ENCODE data around the gene ASS1.

Gene ASS1

DNA sequence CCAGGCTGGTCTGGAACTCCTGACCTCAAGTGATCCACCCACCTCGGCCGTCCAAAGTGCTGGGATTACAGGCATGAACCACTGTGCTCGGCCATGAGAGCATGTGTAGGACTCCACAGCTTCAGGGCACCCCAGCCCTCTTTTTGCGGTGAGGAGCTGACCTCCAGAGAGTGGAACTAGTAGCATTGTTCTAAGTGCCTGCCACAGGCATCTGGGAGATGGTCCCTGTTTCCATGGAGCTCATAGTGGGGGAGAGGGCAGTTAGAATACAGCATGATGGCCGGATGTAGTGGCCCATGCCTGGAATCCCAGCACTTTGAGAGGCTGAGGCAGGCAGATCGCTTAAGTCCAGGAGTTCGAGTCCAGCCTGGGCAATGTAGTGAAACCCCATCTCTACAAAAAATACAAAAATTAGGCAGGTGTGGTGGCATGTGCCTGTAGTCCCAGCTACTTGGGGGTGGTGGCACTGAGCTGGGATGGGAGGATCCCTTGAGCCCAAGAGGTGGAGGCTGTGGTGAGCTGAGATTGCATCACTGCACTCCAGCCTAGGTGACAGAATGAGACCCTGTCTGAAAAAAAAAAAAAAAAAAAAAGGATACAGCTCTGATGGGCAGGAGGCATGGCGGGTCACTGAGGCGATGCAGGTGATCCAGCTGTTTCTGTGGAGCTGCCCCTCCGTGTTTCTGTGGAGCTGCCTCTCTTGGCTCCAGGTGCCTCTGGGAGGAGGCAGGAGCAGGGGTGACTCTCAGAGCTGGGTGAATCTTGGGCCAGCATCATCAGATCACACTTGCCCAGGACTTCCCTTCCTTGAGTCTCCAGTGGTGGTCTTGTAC, 4.2 kb downstream of the ASS1 start:
- H2AFZ ChIP-seq (ENCODE audit: low read length): no peak overlapping the region
- H3K9ac ChIP-seq (ENCODE audit: low read length): no peak overlapping the region
- H3F3A ChIP-seq (ENCODE audit: insufficient read depth, low read length): no peaks in the 10 kb centered on the region
- no peaks in the 10 kb centered on the region for H4K20me1 ChIP-seq (ENCODE audit: insufficient read depth, low read length)
- no peaks in the 10 kb centered on the region for H3K9me2 ChIP-seq (replicated peaks; ENCODE audit: insufficient read depth, low read length)
- H3K36me3 ChIP-seq (replicated peaks; ENCODE audit: insufficient read depth, low read length): no peaks in the 10 kb centered on the region
- TF ChIP-seq EZH2 (optimal IDR thresholded peaks at IDR 0.05; ENCODE audit: low read depth, low read length): no peak
- no peak overlapping the region for H3K4me2 ChIP-seq (ENCODE audit: low read depth, low read length)
- no peak overlapping the region for H3K27ac ChIP-seq (ENCODE audit: low read length)
- H3K79me2 ChIP-seq (ENCODE audit: low read length): no peaks in the 10 kb centered on the region
- DNase-seq: no peak
- peaks cover 19% of the 10 kb centered on the region for H3K4me1 ChIP-seq (ENCODE audit: low read length)
- H3K9me3 ChIP-seq (replicated peaks; ENCODE audit: insufficient read depth, low read length): no peaks in the 10 kb centered on the region
- no peak overlapping the region for H3K4me3 ChIP-seq (ENCODE audit: low read length)
- H3K27me3 ChIP-seq (replicated peaks; ENCODE audit: insufficient read depth, low read length): peaks cover 4% of the 10 kb centered on the region

DNA sequence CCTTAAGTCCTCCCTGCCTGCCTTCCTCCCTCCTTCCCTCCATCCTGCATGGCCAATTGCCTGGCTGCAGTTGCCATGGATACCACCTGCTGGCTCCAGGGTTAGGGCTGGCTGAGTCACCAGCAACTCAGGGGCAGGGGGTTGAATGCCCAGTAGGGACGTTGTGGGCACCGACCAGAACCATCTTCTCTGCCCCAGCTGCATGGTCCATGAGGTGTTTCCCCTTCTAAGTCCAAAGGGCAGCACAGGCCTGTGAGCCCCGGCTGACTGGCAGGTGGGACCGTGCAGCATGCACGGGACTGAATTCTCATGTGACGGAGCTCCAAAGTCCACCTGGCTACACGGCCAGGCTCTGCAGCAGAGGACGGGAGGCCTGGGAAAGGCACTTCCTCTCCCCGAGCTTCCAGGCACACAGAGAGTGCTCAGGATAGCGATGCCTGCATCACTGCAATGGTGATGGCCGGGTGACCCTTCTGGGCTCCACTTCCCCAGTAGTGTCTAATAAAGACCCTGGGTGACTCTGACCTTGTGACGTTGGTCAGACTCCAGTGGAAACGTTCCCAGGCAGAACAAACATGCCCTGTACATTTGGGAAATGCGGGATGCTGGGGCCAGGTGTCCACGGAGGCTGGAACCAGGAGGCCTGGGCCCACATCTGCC, 5.7 kb downstream of the ASS1 start:
- Histone ChIP-seq H3K9ac (ENCODE audit: low read length) (no peak overlapping the region), H3K4me2 (ENCODE audit: low read depth, low read length) (no peak overlapping the region), H3K9me2 (replicated peaks; ENCODE audit: insufficient read depth, low read length) (no peaks in the 10 kb centered on the region), H3K27me3 (replicated peaks; ENCODE audit: insufficient read depth, low read length) (peaks cover 4% of the 10 kb centered on the region; the same call in 1 of the 2 replicates), H3F3A (ENCODE audit: insufficient read depth, low read length) (no peaks in the 10 kb centered on the region), H3K27ac (ENCODE audit: low read length) (no peak overlapping the region), H4K20me1 (ENCODE audit: insufficient read depth, low read length) (no peaks in the 10 kb centered on the region), H2AFZ (ENCODE audit: low read length) (no peak overlapping the region), H3K79me2 (ENCODE audit: low read length) (no peaks in the 10 kb centered on the region), H3K4me3 (ENCODE audit: low read length) (no peak overlapping the region), H3K9me3 (replicated peaks; ENCODE audit: insufficient read depth, low read length) (no peaks in the 10 kb centered on the region), H3K36me3 (replicated peaks; ENCODE audit: insufficient read depth, low read length) (no peaks in the 10 kb centered on the region), H3K4me1 (ENCODE audit: low read length) (peaks cover 19% of the 10 kb centered on the region)
- TF ChIP-seq, protein P1, sequence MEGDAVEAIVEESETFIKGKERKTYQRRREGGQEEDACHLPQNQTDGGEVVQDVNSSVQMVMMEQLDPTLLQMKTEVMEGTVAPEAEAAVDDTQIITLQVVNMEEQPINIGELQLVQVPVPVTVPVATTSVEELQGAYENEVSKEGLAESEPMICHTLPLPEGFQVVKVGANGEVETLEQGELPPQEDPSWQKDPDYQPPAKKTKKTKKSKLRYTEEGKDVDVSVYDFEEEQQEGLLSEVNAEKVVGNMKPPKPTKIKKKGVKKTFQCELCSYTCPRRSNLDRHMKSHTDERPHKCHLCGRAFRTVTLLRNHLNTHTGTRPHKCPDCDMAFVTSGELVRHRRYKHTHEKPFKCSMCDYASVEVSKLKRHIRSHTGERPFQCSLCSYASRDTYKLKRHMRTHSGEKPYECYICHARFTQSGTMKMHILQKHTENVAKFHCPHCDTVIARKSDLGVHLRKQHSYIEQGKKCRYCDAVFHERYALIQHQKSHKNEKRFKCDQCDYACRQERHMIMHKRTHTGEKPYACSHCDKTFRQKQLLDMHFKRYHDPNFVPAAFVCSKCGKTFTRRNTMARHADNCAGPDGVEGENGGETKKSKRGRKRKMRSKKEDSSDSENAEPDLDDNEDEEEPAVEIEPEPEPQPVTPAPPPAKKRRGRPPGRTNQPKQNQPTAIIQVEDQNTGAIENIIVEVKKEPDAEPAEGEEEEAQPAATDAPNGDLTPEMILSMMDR (IDR thresholded peaks at IDR 0.05; ENCODE audit: low read length): no peak
- no peak for TF ChIP-seq EZH2phosphoT487 (IDR thresholded peaks at IDR 0.05; ENCODE audit: low read length)
- no peak for TF ChIP-seq EZH2 (optimal IDR thresholded peaks at IDR 0.05; ENCODE audit: low read depth, low read length)
- DNase-seq: no peak

DNA sequence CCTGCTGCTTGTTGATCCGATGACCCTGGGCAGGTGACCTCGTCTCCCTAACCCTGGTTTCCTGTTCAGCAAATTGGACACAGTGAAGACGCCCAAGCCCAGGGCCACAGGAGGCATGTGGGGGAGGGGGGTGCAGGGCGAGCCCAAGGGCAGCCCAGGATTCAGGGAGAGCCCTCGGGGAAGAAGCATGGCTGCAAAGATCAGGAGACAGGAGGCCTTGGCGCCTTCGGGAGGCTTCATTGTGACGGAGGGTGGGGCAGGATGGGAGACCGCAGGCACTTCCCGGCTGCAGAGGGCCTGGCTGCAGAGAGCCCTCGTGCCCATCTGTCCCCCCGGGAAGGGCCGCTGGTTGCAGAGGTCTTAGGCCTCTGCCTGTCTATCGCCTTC, 6.2 kb downstream of the ASS1 start:
- TF ChIP-seq EZH2phosphoT487 (IDR thresholded peaks at IDR 0.05; ENCODE audit: low read length) (no peak), EZH2 (optimal IDR thresholded peaks at IDR 0.05; ENCODE audit: low read depth, low read length) (no peak)
- TF ChIP-seq, protein P1 (IDR thresholded peaks at IDR 0.05; ENCODE audit: low read length): no peak
- H3K4me2 ChIP-seq (ENCODE audit: low read depth, low read length): no peak overlapping the region
- H3K27ac ChIP-seq (ENCODE audit: low read length): no peak overlapping the region

More for the DNA sequence above, 6.2 kb downstream of the ASS1 start:
- Histone ChIP-seq H2AFZ (ENCODE audit: low read length) (no peak overlapping the region), H3K4me3 (ENCODE audit: low read length) (no peak overlapping the region), H3F3A (ENCODE audit: insufficient read depth, low read length) (no peaks in the 10 kb centered on the region), H3K9me3 (replicated peaks; ENCODE audit: insufficient read depth, low read length) (no peaks in the 10 kb centered on the region), H3K9ac (ENCODE audit: low read length) (no peak overlapping the region), H3K9me2 (replicated peaks; ENCODE audit: insufficient read depth, low read length) (no peaks in the 10 kb centered on the region), H3K27me3 (replicated peaks; ENCODE audit: insufficient read depth, low read length) (peaks cover 8% of the 10 kb centered on the region), H3K4me1 (ENCODE audit: low read length) (peaks cover 19% of the 10 kb centered on the region), H4K20me1 (ENCODE audit: insufficient read depth, low read length) (no peaks in the 10 kb centered on the region), H3K36me3 (replicated peaks; ENCODE audit: insufficient read depth, low read length) (no peaks in the 10 kb centered on the region), H3K79me2 (ENCODE audit: low read length) (no peaks in the 10 kb centered on the region)
- DNase-seq: no peak

Measured in MM.1S (cell line).